CD4-positive, alpha-beta T cell treated with Interleukin-21 for 1 hour (primary cell): ENCODE measurements around the gene MRTFA.
"Not testable (repeated sequence)": the region's sequence is repeated elsewhere in the genome, so short reads cannot be mapped to it uniquely, and the experiment has no call there.

Experiments
- DNase-seq: peaks from one replicate; pipeline ENCODE4 v3.0.0-alpha.2; 2020

MRTFA gene

DNA sequence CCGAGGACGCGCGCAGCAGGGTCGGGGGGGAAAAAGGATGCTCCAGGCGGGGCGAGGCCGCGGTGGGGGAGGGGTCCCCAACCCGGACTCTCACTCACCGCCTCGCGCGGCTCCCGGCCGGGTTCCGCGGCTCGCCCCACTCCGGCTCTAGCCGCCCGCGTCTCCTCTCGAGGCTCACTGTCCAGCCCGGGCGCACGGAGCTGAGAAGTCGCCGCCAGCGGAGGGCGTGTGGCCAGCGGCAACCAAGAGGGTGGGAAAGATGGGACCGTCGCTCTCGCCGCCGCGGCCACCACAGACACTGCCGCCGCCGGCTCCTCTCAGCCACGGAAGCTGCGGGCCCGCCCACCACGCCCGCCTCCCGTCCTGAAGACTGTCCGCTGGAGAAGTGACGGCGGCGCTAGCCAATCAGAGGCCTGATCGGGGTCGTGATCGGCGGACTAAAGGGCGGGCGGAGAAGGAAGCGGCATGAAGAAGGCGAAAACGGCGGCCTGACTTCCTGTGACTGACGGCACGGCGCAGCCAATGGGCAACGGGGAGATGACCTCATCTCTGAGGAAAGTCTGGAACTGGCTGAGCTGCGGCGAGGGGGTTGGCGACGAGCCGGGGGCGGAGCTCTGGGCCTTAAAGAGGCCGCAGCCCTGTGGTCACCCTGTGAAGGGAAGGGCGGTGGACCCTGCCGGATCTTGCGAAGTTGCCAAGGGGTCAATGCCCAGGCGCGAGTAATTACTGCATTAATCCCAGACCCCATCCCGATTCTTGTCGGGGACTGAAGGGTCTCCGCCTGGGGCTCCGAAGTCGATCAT, at the start of gene MRTFA:
Gene MRTFA (minus strand): TSS at position 340 of the 803 bp plus-strand sequence.
- DNase-seq, result peak; percentile 99

DNA sequence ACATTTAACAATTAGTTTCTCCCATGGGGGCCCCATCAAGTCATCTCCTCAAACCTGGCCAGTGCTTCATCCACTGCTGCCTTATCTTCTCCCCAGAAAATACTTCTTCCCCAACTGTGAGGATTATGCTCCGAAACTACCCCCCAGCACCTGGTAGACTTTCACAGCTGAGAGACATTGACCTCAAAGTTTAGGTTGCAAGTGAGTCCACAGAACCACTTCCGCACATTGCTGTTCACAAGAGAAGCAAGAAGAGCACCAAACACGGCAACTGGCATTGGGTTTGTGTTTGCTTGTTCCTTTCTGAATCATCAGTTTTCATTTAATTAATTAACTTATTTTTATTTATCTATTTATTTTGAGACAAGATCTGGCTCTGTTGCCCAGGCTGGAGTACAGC, 48.9 kb upstream of the MRTFA start:
- peak; percentile 13 for DNase-seq

DNA sequence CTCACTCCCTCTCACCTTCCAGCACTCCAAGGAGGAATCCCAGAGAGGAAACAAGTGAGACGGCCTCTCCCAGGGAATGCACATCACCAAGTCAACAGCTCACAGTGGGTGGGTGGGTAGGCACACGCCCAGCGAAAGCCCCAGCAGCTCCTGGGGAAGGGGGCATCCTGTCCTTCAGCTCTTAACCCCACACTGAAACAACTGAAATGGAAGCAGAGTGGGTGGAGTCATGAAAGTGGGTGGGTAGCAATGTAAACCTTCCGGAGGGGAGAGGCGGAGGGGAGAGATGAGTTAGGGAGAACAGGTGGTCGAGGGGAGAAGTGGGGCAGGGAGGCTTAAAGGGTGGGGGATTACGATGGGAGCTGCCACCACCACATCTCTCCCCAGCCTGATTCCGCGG, 48.2 kb upstream of the MRTFA start:
- DNase-seq, result peak; percentile 3

DNA sequence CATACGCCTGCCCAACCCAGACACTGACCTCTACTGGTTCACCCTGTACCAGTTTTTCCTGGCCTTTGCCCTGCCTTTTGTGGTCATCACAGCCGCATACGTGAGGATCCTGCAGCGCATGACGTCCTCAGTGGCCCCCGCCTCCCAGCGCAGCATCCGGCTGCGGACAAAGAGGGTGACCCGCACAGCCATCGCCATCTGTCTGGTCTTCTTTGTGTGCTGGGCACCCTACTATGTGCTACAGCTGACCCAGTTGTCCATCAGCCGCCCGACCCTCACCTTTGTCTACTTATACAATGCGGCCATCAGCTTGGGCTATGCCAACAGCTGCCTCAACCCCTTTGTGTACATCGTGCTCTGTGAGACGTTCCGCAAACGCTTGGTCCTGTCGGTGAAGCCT, 44.9 kb upstream of the MRTFA start:
- no peak for DNase-seq

DNA sequence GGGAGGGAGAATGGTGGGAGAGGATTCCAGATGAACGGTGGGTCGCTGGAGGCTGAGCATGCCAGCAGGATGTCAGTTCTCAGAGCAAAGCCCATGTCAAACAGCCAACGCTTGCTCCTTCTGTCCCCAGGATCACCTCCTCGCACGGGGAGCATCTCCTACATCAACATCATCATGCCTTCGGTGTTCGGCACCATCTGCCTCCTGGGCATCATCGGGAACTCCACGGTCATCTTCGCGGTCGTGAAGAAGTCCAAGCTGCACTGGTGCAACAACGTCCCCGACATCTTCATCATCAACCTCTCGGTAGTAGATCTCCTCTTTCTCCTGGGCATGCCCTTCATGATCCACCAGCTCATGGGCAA, 44.3 kb upstream of the MRTFA start:
- DNase-seq, result no peak

DNA sequence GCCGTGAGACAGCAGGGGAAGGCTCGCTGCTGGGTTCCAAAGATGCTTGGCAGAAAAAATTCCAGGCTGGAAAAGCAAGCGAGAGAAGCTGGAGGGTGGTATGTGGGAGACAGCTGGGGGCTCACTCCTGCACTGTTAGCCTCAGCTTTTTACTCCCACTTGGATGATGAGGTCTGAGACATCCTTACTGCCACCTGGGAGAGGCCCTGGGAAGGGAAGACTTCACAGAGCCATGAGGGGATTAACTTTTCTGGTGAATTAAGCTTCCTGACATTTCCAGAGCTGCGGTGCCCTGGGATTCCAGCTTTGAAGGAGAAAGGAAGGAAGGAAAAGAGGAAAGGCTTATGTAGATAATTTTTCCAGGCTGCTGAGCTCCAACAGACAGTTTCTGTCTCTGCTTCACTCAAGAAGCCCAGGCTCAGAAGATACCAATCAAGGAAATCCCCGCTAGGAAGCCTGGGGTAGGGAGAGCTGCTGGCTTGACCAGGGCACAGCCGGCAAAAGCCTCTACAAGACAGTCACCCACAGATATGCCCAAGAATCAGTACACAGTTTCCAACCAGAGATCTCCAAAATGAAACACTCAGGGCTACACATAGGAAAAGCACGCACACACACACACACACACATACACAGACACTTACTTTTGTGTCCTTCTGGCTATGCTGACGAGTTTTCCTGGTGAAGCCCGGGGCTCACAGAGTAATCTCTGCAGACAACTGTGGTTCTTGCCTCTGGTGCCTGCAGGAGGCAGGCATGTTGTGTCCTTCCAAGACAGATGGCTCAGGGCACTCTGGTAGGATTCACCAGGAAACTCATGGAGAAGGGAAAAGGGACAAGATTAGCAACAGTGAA, 43.7 kb upstream of the MRTFA start:
- no peak for DNase-seq

DNA sequence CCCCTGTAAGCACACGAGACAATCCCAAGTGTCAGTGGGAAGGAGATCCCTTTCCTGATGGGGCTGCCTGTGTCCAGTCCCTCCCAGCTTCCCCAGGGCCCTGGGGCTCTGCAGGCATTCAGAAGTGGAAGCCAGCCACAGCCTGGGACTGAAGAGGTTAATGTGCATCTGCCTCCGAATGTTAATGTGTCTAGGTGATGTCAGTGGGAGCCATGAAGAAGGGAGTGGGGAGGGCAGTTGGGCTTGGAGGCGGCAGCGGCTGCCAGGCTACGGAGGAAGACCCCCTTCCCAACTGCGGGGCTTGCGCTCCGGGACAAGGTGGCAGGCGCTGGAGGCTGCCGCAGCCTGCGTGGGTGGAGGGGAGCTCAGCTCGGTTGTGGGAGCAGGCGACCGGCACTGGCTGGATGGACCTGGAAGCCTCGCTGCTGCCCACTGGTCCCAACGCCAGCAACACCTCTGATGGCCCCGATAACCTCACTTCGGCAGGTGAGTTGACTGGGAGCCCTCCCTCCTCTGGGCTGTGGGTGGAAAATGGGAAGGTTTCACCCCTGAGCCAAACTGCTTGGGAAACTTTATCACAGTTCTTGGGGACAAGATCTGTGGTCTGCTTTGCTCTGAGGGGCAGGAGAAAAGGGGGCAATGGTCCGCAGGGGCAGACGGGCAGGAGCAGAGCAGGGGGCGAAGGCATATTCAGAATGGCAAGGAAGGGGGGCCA, 42.9 kb upstream of the MRTFA start, which contains the start of gene MCHR1:
Gene MCHR1 (plus strand): TSS at position 236 of the 715 bp plus-strand sequence. CDS start 169 bp downstream, at position 405.
- DNase-seq, result no peak

DNA sequence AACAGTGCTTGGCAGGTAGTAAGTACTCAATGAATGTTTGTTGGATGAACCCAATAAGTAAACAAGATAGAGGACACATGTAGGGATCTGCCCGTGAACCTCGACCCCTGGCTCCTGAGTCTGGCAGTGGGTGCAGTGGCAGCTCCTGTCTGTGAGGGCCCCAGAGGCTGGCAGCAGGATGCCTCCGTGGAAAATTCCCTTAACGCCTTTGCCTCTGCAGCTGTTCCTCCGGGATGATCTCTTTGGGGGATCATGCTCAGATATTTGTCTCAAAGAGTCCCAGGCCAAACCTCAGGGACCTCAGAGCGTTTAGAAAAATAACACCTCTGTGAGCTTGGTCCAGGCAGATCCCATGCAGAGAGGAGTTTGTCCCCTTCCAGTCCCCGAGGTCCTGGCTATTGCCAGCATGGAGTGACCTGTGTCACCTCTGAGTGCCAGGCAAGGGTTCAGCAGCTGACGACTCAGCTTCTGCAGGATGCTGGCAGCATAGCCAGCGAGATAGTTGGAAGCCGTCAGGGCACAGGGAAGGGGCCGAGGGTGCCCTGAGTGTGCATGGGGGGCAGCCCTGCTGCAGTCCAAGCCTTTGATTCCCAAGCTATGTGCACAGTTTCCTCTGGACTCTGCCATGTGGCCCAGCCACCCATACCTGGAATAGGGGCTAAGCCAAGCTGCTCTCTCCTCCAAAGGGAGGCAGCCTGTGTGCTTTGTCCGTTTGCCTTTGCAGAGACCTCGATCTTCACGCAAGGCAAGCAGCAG, 42.2 kb upstream of the MRTFA start:
- no peak for DNase-seq

DNA sequence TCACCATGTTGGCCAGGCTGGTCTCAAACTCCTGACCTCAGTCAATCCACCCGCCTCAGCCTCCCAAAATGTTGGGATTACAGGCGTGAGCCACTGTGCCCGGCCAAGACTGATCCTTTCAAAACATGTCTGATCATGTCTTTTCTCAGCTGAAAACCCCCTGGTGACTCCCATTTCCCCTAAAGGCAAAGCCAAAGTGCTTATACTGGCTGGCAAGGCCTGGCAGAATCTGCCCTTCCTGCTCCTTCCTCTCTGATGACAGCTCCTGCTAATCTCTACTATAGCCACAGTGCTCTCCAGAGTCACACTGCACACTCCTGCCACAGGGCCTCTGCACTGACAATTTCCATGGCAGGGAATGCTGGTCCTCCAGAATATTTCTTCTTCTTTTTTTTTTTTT, 40.1 kb upstream of the MRTFA start:
- DNase-seq, result no peak

DNA sequence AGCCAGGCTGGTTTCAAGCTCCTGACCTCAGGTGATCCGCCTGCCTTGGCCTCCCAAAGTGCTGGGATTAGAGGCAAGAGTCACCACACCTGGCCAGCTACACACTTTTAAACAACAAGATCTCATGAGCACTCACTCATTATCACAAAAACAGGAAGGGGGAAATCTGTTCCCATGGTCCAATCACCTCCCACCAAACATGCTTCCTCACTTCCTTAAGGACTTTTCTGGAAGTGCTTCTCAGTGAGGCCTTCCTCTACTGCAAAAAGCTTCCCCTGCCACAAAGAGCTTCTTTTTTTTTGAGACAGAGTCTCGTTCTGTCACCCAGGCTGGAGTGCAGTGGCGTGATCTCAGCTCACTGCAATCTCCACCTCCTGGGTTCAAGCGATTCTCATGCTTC, 39.6 kb upstream of the MRTFA start:
- not testable (repeated sequence) for DNase-seq

DNA sequence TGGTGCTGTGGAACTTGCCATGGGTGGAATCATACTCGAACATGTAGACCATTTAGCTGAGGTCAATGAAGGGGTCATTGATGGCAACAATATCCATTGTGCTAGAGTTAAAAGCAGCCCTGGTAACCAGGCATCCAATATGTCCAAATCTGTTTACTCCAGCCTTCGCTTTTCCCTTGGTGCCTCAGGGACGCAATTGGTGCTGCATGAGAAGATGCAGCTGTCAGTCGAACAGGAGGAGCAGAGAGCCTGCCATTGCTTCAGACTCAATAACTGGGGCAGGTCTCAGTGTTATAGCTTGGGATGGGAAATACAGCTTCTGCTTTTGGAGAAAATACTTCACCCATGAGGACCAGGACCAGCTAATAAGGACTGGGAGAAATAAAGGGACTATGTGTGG, 37.8 kb upstream of the MRTFA start:
- DNase-seq, result no peak

DNA sequence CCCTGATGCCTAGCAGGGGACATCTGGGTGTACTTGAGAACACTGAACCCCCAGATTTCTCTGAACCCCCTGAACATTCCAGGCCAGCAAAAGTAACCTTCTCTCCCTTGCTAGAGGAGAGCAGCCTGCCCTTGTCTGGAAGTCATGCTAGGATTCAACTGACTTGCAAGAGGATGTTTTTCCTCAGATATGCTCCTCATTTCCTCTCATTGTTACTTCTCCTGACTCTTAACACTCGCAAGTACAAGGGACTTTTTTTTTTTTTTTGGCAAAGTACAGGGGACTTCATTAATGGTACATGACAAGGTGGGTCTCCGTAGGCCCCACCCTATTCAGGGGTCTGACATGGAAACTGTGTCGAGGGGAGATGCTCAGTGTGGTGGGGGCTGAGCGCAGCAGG, 36.5 kb upstream of the MRTFA start:
- DNase-seq, result no peak

DNA sequence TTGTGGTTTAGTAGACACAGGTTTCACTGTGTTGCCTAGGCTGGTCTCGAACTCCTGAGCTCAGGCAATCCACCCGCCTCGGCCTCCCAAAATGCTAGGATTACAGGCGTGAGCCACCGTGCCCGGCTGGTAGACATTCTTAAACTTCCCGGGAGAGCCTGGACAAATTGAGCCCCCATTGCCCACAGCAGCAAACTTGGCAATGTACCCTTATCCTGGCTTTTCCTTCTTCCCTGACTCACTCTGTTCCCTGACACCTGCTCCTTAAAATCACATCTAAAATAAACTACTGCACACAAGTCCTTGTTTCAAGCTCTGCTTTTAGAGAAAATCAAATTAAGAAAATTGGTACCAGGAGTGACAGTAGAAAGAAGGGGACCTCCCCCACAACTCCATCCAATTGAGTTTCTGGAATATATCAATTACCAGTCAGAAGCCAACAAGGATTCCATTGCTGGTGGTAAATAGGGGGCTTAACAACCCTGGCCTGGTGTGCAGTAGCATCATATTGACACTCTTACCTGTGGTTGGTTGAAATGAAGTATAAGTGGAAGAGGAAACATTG, 35.4 kb upstream of the MRTFA start:
- no peak for DNase-seq

DNA sequence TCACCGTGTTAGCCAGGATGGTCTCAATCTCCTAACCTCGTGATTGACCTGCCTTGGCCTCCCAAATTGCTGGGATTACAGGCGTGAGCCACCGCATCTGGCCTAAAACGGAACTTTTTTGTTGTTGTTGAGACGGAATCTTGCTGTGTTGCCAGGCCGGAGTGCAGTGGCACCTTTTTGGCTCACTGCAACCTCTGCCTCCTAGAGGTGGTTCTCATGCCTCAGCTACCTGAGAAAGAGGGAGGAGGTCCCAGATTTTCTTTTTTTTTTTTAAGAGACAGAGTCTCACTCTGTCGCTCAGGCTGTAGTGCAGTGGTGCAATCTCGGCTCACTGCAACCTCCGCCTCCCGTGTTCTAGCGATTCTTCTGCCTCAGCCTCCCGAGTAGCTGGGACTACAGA, 34.9 kb upstream of the MRTFA start:
- DNase-seq, result no peak

DNA sequence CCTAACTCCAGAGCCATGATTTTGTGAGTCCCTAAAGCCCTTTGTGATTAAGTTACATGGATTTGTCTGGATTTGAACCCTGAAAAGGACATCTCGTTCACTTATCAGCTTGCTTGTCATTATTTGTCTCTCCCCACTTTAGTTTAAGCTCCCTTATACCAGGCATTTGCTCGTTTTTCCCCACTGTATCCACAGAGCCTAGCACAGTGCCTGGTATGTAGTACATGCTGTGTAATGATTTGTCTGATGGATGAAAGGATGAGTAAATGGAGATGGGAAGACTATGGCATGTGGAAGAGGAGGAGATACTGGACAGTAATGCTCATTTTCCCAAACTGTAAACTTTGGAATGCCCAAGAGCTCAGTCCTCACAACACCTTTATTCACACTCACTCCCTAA, 33.5 kb upstream of the MRTFA start:
- DNase-seq, result no peak

DNA sequence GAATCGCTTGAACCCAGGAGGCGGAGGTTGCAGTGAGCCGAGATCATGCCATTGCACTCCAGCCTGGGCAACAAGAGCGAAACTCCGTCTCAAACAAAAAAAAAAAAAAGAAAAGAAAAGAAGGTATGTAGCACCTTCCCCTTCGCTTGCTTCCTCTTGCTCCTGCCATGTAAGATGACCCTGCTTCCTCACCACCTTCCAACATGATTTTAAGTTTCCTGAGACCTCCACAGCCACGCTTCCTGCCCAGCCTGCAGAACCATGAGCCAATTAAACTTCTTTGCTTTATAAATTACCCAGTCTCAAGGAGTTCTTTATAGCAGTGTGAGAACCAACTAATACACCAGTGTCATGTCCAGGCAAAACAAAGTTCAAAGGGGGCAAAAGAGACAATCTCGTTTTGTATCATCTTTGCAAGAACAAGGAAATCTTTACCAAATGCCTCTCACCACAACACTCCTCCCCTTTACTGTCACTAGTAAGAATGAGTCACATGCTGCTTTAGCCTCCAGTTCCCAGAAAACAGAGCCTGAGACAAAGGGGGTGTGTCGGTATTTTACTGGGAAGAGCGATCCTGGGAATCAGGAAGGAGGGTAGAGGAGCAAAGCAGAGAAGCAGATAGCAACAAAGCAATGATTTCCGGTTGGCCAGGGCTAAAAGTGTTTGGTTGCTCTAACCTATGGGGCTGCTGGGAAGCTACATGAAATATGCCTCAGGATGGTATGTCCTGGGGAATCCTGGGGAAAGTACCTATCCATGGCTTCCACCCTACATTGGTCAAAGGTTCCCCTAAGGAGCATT, 32.3 kb upstream of the MRTFA start:
- DNase-seq, result no peak

DNA sequence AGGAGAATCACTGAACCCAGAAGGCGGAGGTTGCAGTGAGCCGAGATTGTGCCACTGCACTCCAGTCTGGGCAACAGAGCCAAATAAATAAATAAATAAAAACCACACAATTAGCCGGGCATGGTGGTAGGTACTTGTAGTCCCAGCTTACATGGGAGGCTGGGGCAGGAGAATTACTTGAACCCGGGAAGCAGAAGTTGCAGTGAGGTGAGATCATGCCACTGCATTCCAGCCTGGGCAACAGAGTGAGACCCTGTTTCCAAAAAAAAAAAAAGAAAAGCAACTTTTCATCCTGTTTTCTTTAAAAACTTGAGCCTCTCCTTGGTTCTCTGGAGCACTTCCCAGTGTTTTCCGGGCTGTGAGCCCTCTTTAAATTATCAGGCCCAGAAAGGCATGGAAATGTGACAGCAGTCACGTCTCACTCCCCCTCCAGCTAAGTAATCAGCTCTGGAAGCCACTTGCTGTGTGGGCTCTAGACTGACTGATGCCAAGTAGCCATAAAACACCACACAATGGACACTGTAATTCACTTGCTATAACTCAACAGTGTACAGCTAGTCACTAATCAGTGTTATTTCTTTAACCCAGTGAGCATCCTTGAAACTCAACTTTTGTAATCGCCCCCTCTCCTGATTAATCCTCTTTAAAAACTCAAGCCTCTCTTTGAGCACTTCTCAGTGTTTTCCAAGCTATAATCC, 29.8 kb upstream of the MRTFA start:
- DNase-seq, result no peak

DNA sequence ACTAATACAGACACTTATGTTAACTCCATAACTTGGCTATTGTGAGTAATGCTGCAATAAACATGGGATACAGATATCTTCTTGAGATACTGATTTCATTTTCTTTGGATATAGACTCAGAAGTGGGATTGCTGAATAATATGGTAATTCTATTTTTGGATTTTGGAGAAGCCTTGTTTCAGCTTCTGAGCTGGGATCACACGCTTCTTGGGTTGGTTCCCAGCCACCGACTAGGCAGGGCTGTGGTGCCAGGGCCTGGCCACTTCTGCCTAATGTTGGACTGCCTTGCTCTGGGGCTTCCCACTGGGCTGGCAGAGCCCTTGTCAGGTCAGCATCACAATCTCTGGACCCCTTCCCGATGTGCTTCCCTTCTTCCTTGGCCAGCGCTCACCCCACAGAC, 28.8 kb upstream of the MRTFA start:
- DNase-seq, result no peak

DNA sequence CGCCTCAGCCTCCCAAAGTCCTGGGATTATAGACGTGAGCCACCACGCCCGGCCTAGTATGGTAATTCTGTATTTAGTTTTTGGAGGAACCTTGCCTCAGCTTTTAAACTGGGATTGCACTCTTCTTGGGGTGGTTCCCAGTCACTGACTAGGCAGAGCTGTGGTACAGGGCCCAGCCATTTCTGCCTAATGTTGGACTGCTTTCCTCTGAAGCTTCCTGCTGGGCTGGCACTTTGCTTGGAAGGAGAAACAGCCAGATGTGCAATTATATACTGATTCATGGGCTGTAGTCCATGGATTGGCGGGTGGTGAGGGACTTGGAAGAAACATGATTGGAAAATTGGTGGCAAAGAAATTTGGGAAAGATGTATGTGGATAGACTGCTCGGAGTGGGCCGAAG, 25.2 kb upstream of the MRTFA start:
- DNase-seq, result no peak

DNA sequence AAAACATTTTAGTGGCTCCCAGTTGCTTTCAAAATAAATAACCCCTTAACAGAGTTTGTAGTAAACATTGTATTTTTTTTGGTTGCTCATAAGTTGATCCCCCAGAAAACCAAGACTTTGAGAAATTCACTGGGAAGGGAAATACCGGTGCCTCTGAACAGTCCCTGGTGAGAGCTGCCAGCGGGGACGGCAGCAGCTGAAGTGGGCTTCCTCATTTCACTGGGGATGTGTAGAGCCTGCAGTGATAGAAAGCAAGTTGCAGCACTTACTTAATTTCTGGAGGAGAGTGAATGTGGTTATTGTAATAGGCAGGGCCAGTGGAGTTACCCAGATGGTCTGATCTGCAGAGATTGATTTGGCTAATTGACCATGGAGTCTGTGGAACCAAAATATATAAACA, 24.2 kb upstream of the MRTFA start:
- DNase-seq, result no peak

DNA sequence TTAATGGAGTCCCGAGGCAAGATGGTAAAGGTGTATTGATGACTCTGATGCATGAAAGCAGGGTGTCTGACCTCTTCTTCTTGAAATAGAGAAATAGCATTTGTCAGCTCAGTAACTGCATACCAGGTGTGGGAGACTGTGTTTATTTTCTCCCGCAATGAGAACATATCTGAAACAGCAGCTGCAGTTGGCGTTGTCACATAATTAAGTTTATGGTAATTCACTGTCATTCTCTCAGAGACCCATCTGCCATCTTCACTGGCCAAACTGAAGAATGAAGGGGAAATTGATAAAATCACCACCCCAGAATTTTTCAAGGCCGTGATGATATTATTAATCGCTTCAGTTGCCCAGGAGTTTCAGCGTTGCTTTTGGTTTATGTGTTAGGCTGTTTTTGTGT, 22.6 kb upstream of the MRTFA start:
- no peak for DNase-seq
